Ishikawa (cell line): ENCODE measurements around the gene PHF3.

Experiments used
- CEBPB ChIP-seq: IDR thresholded peaks from 2 replicates; pipeline ENCODE4 v1.6.1; 2012
- CREB1 ChIP-seq: IDR thresholded peaks from 2 replicates; pipeline ENCODE4 v1.6.1; 2012; ENCODE audit warnings: low read depth
- EGR1 ChIP-seq: IDR thresholded peaks from 2 replicates; pipeline ENCODE4 v1.6.1; 2012
- EP300 ChIP-seq: IDR thresholded peaks from 2 replicates; pipeline ENCODE4 v1.6.1; 2012; ENCODE audit warnings: borderline replicate concordance
- FOXM1 ChIP-seq: IDR thresholded peaks from 2 replicates; pipeline ENCODE4 v1.6.1; 2012; ENCODE audit warnings: low read depth, borderline replicate concordance
- MAX ChIP-seq: IDR thresholded peaks from 2 replicates; pipeline ENCODE4 v1.6.1; 2012
- NFIC ChIP-seq: IDR thresholded peaks from 2 replicates; pipeline ENCODE4 v1.6.1; 2012
- RAD21 ChIP-seq: IDR thresholded peaks from 2 replicates; pipeline ENCODE4 v1.6.1; 2012; ENCODE audit warnings: low read depth
- REST ChIP-seq: IDR thresholded peaks from 2 replicates; pipeline ENCODE4 v1.6.1; 2012; ENCODE audit warnings: low read depth, mild to moderate bottlenecking
- TAF1 ChIP-seq: IDR thresholded peaks from 2 replicates; pipeline ENCODE4 v1.6.1; 2012; ENCODE audit warnings: low read depth, mild to moderate bottlenecking
- TCF12 ChIP-seq: IDR thresholded peaks from 2 replicates; pipeline ENCODE4 v1.6.1; 2012; ENCODE audit warnings: low read depth
- TEAD4 ChIP-seq: IDR thresholded peaks from 2 replicates; pipeline ENCODE4 v1.6.1; 2012
- USF1 ChIP-seq: IDR thresholded peaks from 2 replicates; pipeline ENCODE4 v1.6.1; 2012
- YY1 ChIP-seq: IDR thresholded peaks from 2 replicates; pipeline ENCODE4 v1.6.1; 2012; ENCODE audit warnings: low read depth
- ZBTB7A ChIP-seq: IDR thresholded peaks from 2 replicates; pipeline ENCODE4 v1.6.1; 2012; ENCODE audit warnings: low read depth

The PHF3 gene

GRCh38 chr6:63672582-63673129, 37.1 kb downstream of the PHF3 start:
- TF ChIP-seq EP300 (no peak), ZBTB7A (no peak), MAX (no peak)

GRCh38 chr6:63673692-63674091, 38.1 kb downstream of the PHF3 start:
- TF ChIP-seq ZBTB7A (no peak), TAF1 (no peak)

- TF ChIP-seq MAX (no peak), TAF1 (no peak), EGR1 (no peak), YY1 (no peak), CREB1 (no peak), ZBTB7A (no peak), REST (no peak), TEAD4 (no peak), TCF12 (no peak), CEBPB (no peak), EP300 (no peak), USF1 (no peak), RAD21 (no peak), NFIC (no peak), FOXM1 (no peak)
Observed at GRCh38 chr6:63674635-63675034, 39.0 kb downstream of the PHF3 start.

GRCh38 chr6:63675138-63675537, 39.5 kb downstream of the PHF3 start:
- TF ChIP-seq USF1 (no peak), MAX (no peak), ZBTB7A (no peak), TCF12 (no peak), EGR1 (no peak), NFIC (no peak), TAF1 (no peak), RAD21 (no peak), CEBPB (no peak), REST (no peak), EP300 (no peak), TEAD4 (no peak)

GRCh38 chr6:63676412-63677114, 41.0 kb downstream of the PHF3 start:
- TF ChIP-seq ZBTB7A (no peak), EP300 (no peak)

- TF ChIP-seq MAX: no peak
- peak; percentile 48; the same call in 1 of the 2 replicates for TF ChIP-seq CEBPB
Observed at GRCh38 chr6:63677282-63677681, 41.7 kb downstream of the PHF3 start.
